HepG2 (cell line): ENCODE results near the gene PTEN.
A peak's percentile ranks its signal among the peaks of the same experiment; 100 is the strongest.

Source experiments
- DBP ChIP-seq: sonication (generic); formaldehyde crosslinking; IDR thresholded peaks from 2 replicates; pipeline ENCODE4 v1.4.0; 2020; ENCODE audit warnings: missing genetic modification reagents; ENCODE audit errors: not compliant biosample characterization
- PTBP1 ChIP-seq: fragments of 200-400 bp; formaldehyde crosslinking; IDR thresholded peaks from 2 replicates; pipeline ENCODE4 v1.6.1; 2018; ENCODE audit warnings: low read length, low read depth; ENCODE audit not compliant: poor library complexity, severe bottlenecking
- SP4 ChIP-seq: sonication (generic); formaldehyde crosslinking; IDR thresholded peaks from 2 replicates; pipeline ENCODE4 v1.8.1; 2023; ENCODE audit warnings: mild to moderate bottlenecking, missing genetic modification reagents
- TEAD2 ChIP-seq: sonication (generic); formaldehyde crosslinking; IDR thresholded peaks from 2 replicates; pipeline ENCODE4 v1.9.0; 2021; ENCODE audit warnings: missing genetic modification reagents
- ZNF224 ChIP-seq: sonication (generic); formaldehyde crosslinking; IDR thresholded peaks from 2 replicates; pipeline ENCODE4 v1.5.0; 2020; ENCODE audit warnings: mild to moderate bottlenecking, missing genetic modification reagents
- ZNF543 ChIP-seq: sonication (generic); formaldehyde crosslinking; IDR thresholded peaks from 2 replicates; pipeline ENCODE4 v1.4.0; 2020; ENCODE audit warnings: mild to moderate bottlenecking, missing genetic modification reagents
- ZNF597 ChIP-seq: sonication (generic); formaldehyde crosslinking; IDR thresholded peaks from 2 replicates; pipeline ENCODE4 v1.5.0; 2020; ENCODE audit warnings: missing genetic modification reagents

- peak; percentile 94 for TF ChIP-seq SP4
- no peak for TF ChIP-seq ZNF224
- no peak for TF ChIP-seq TEAD2 (CRISPR knock-in tag)
- peak; percentile 78; the same call in 1 of the 2 replicates for TF ChIP-seq ZNF543 (CRISPR knock-in tag)
- no peak for TF ChIP-seq DBP (CRISPR knock-in tag)
- TF ChIP-seq PTBP1, result no peak
- TF ChIP-seq ZNF597 (CRISPR knock-in tag), result no peak
Measured at GRCh38 chr10:87863053-87863943, at the start of gene PTEN, which contains the start of gene KLLN.
